Pancreas (tissue), 10 donors: ENCODE measurements around the gene PPP2CA. TPM values are rescaled to one million over a fixed set of nuclear protein-coding genes. Genes with fewer than 3 reads are reported as not detected.

Experiments used
- ATAC-seq, 4 donors: fragments of 200-7000 bp; cut with Tn5 transposase; one replicate each; pipeline versions ENCODE4 v1.8.0 to v1.9.1; 2020; ENCODE audit warnings: mild to moderate bottlenecking in 4 of 4, moderate library complexity in 4 of 4
- DNase-seq, 6 donors: peaks; one replicate each; pipeline ENCODE4 v3.0.0-alpha.2; 2020
- FAIRE-seq: peaks from 2 replicates; lab custom pipeline; 2012; peaks lifted over from hg19 to GRCh38; lab: Jason Lieb, UNC
- H3K27ac ChIP-seq, 4 donors: fragments of 200-600 bp; sonication (generic); 1 replicate in 3 of 4; 2 replicates in 1 of 4; pipeline versions ENCODE4 v1.5.0 to v1.8.0; 2020
- H3K27me3 ChIP-seq, 4 donors: fragments of 200-600 bp; one replicate each; pipeline ENCODE4 v1.8.0; 2021
- H3K36me3 ChIP-seq, 3 donors: fragments of 200-600 bp; sonication (generic) in 1 of 3; one replicate each; pipeline versions ENCODE4 v1.5.0 to v1.8.0; 2020 to 2021
- H3K4me1 ChIP-seq, 3 donors: fragments of 200-600 bp; one replicate each; pipeline ENCODE4 v1.8.0; 2021
- H3K4me3 ChIP-seq, 4 donors: fragments of 200-600 bp; sonication (generic) in 2 of 4; one replicate each; pipeline versions ENCODE4 v1.5.0 to v1.8.0; 2020 to 2021
- H3K9me3 ChIP-seq, 4 donors: fragments of 200-600 bp; one replicate each; pipeline ENCODE4 v1.8.0; 2021
- CTCF ChIP-seq, 4 donors: fragments of 200-600 bp; sonication (generic) in 3 of 4; IDR thresholded peaks; one replicate each; pipeline versions ENCODE4 v1.5.0 to v1.8.0; 2021; ENCODE audit warnings: antibody characterized with exemption in 4 of 4
- WGBS, 2 donors: extraction: QIAGEN DNeasy Blood & Tissue Kit; methylation state at CpG; one replicate each; pipeline ENCODE4 v1.1.7; 2013; 5-methylcytosine and 5-hydroxymethylcytosine counted together
- intact Hi-C, 3 donors: fragments of 100-400 bp; cut with DNase I; formaldehyde crosslinking; loops; one replicate each; pipeline versions ENCODE4 v1.11.1 to v1.14.2; 2022
- polyA plus RNA-seq, 2 donors: library from polyadenylated mRNA; stranded (reverse); fragments of 200-250 nt; gene quantifications; one replicate each; pipeline ENCODE4 v1.2.3, GENCODE V29; 2013
- total RNA-seq, 6 donors: library from RNA; stranded (reverse); fragmentation: NEBNext Ultra II Directional in 4 of 6; extraction: Animal tissue kit (Norgen Biotek cat#: 25700) in 4 of 6; gene quantifications; one replicate each; pipeline versions ENCODE4 v1.2.1 to v1.2.4, GENCODE V29; 2021 to 2023
- donor health status: healthy with polysubstance abuse.
- donor health status: DM: no; HTN: no; CAD: no; lungs with moderate emphysema.
- donor health status: DM: no; HTN: no; CAD: no.
- donor health status: control.
- donor health status: control.
- donor health status: Bipolar disorder and iron deficiency.
- donor health status: DM: yes; HTN: yes; CAD: no.
- donor health status: DM: no; HTN: no; CAD: no.
- donor health status: DM: no; HTN: no; CAD: no.
- donor health status: DM: yes; HTN: yes; CAD: no.

PPP2CA gene
- total and polyA plus RNA-seq, 8 donors = 13.5 to 59.2 (median 43.9) TPM

GRCh38 chr5:134204575-134204974 is 21.3 kb downstream of the PPP2CA start:
- TF ChIP-seq CTCF (IDR thresholded peaks at IDR 0.05) = no peak
- Histone ChIP-seq H3K27me3 (no peaks in the 10 kb centered on the region), H3K4me3 (no peak overlapping the region), H3K36me3 (peaks cover 4 to 35% (median 11%) of the 10 kb centered on the region in 3 donors), H3K9me3 (no peaks in the 10 kb centered on the region), H3K27ac (no peak overlapping the region), H3K4me1 (peaks cover 7 to 26% (median 15%) of the 10 kb centered on the region in 3 donors)
- DNase-seq = no peak
- ATAC-seq = no peak
- FAIRE-seq = no peak
- 88 to 93% methylated on average over 4 of the region's 4 CpGs for WGBS, 2 donors
- intact Hi-C loops = no loop called here

- Histone ChIP-seq H3K9me3 (no peaks in the 10 kb centered on the region), H3K27me3 (no peaks in the 10 kb centered on the region), H3K4me1 (peaks cover 2 to 17% (median 9%) of the 10 kb centered on the region in 3 donors), H3K27ac (no peak overlapping the region), H3K36me3 (peaks cover 7 to 44% (median 13%) of the 10 kb centered on the region in 3 donors), H3K4me3 (no peak overlapping the region)
- TF ChIP-seq CTCF (IDR thresholded peaks at IDR 0.05) = no peak
- DNase-seq (no peak), FAIRE-seq (no peak), ATAC-seq (no peak)
- intact Hi-C loops = no loop called here
- 99% methylated on average over 3 of the region's 3 CpGs for WGBS, 2 donors
Observed at GRCh38 chr5:134203630-134204029, 22.2 kb downstream of the PPP2CA start.

GRCh38 chr5:134195666-134196065 is 30.2 kb downstream of the PPP2CA start:
- H3K4me1 ChIP-seq = no peaks in the 10 kb centered on the region
- no peaks in the 10 kb centered on the region for H3K27me3 ChIP-seq
- no peaks in the 10 kb centered on the region for H3K9me3 ChIP-seq
- no peak overlapping the region for H3K4me3 ChIP-seq
- DNase-seq = no peak
- H3K36me3 ChIP-seq = peaks cover 7 to 41% (median 25%) of the 10 kb centered on the region in 3 donors
- no peak overlapping the region for H3K27ac ChIP-seq
- WGBS, 2 donors = 70 to 71% methylated on average over 5 of the region's 5 CpGs
- FAIRE-seq = no peak
- ATAC-seq = no peak
- intact Hi-C loops = no loop called here
- TF ChIP-seq CTCF (IDR thresholded peaks at IDR 0.05) = no peak

- 63 to 65% methylated on average over 3 of the region's 3 CpGs for WGBS, 2 donors
- FAIRE-seq = no peak
- peak in 3 of 6 donors; percentile 34 to 47 (median 38) for DNase-seq
- Histone ChIP-seq H3K27ac (no peak overlapping the region), H3K4me3 (no peak overlapping the region), H3K9me3 (no peaks in the 10 kb centered on the region), H3K27me3 (no peaks in the 10 kb centered on the region), H3K4me1 (peaks cover 0 to 6% (median 0%) of the 10 kb centered on the region in 3 donors), H3K36me3 (no peaks in the 10 kb centered on the region)
- intact Hi-C loops = loop anchor here in 1 of 3 donors (10.0 kb wide), 1 partner anchor 96 kb away; no protein-coding TSS in a partner anchor
- ATAC-seq = peak in 1 of 4 donors; percentile 31
- TF ChIP-seq CTCF (IDR thresholded peaks at IDR 0.05) = no peak
Observed at GRCh38 chr5:134189031-134189430, 36.8 kb downstream of the PPP2CA start.

GRCh38 chr5:134188092-134188491 is 37.8 kb downstream of the PPP2CA start:
- intact Hi-C loops = loop anchor here in 1 of 3 donors (10.0 kb wide), 1 partner anchor 97 kb away; no protein-coding TSS in a partner anchor
- H3K27me3 ChIP-seq = no peaks in the 10 kb centered on the region
- no peaks in the 10 kb centered on the region for H3K9me3 ChIP-seq
- H3K27ac ChIP-seq = peak overlapping the region in 2 of 4 donors; percentile 8 to 44
- WGBS, 2 donors = 69 to 93% methylated on average over 1 of the region's 1 CpG
- ATAC-seq (no peak), FAIRE-seq (no peak), DNase-seq (no peak)
- H3K4me3 ChIP-seq = no peak overlapping the region
- no peaks in the 10 kb centered on the region for H3K36me3 ChIP-seq
- no peak for TF ChIP-seq CTCF (IDR thresholded peaks at IDR 0.05)
- peaks cover 0 to 6% (median 0%) of the 10 kb centered on the region in 3 donors for H3K4me1 ChIP-seq
